Fibroblast of mammary gland (primary cell): Measurements from ENCODE around the gene ALG12.

Experiments
- DNase-seq: peaks from one replicate; pipeline ENCODE4 v3.0.0-alpha.2; 2010; ENCODE audit warnings: low read depth
- H3K4me3 ChIP-seq: 2 replicates; pipeline ENCODE4 v1.5.1; 2011; ENCODE audit warnings: low read depth, mild to moderate bottlenecking, low read length, moderate library complexity; ENCODE audit not compliant: control insufficient read depth
- TF ChIP-seq, protein P1 (sequence below): conservative IDR thresholded peaks from 2 replicates; pipeline ENCODE4 v1.5.1; 2011; ENCODE audit warnings: low read depth, low read length, inconsistent platforms; ENCODE audit not compliant: control insufficient read depth, insufficient read depth

ALG12 gene

DNA sequence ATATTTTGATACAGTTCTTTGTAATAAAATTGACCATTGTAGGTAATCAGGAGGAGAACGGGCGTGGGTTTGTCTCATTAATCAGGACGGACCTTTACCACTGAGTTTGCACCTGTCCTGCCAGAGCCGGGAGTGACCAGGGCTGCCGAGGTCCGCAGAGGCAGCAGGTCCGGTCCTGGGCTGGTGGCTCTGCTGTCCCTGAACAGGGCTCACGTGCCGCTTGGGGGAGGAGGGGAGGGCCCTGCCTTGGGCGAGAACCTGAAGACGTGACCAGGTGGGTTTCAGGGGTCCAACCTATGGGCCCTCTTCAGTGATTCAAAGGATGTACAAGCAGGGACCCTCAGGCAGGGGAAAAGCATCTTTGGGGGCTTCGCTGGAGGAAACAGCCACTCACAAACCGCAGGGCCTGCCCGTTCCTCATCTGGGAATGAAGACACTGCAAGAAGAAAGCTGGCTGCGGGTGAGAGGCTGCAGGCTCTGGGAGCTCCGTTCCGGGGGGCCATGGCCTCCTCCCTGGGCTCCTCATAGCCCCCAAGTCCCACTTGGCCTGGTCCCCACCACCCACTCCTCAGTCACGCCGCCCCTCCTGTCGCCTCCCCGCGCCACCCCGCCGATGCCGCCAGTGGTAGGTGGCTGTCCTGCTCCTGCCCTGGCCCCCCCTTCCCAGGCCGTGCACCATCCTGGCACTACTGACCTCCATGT, 9.4 kb upstream of the ALG12 start:
- no peak overlapping the region for H3K4me3 ChIP-seq
- DNase-seq = no peak
- TF ChIP-seq, protein P1, sequence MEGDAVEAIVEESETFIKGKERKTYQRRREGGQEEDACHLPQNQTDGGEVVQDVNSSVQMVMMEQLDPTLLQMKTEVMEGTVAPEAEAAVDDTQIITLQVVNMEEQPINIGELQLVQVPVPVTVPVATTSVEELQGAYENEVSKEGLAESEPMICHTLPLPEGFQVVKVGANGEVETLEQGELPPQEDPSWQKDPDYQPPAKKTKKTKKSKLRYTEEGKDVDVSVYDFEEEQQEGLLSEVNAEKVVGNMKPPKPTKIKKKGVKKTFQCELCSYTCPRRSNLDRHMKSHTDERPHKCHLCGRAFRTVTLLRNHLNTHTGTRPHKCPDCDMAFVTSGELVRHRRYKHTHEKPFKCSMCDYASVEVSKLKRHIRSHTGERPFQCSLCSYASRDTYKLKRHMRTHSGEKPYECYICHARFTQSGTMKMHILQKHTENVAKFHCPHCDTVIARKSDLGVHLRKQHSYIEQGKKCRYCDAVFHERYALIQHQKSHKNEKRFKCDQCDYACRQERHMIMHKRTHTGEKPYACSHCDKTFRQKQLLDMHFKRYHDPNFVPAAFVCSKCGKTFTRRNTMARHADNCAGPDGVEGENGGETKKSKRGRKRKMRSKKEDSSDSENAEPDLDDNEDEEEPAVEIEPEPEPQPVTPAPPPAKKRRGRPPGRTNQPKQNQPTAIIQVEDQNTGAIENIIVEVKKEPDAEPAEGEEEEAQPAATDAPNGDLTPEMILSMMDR = no peak

DNA sequence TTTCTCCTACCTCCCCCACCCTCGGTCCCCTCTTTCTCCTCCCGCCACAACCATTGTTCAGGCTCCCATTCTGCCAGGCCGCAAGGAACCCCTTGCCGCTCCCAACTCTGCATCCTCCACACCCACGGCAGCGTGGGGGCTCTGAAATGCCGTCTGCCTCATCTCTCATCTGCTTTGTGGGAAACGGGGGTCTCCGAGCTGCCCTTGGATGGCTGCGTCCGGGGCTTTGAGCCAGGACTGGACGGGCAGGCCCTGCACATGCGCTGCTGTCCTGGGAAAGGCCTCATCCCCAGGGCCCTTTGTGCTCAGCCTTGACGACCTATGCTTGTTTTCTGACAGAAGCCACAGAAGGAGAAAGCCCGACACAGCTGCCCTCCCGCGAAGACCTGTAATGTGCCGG, 8.7 kb upstream of the ALG12 start:
- DNase-seq = no peak
- no peak overlapping the region for H3K4me3 ChIP-seq
- TF ChIP-seq, protein P1 = no peak

DNA sequence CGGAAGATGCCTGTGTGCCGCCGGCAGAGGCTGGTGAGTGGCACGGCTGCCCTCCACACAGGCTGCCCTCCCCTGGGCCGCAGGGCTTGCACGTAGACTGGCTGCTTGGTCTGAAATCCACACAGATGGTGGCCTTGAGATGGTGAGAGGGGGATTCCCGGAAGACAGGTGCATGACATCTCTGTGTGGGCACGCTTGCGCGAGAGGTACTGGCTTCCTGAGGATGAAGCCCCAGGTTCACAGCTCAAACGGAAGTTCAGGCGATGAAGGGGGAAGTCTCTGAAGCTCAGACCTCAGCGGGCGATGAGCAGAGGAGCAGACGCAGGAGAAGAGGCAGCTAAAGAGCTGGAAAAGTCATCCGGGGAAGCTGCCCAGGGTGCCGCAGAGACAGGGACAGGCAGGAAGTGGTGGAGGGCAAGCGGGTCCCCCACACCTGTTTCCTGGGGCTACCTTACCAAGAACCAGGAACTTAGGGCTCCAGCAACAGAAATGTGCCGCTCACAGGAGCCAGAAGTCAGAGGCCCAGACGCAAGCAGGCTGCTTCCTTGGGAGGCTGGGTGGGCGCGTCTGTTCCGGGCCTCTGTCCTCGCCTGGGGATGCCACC, 7.4 kb upstream of the ALG12 start:
- TF ChIP-seq, protein P1 = no peak
- H3K4me3 ChIP-seq = no peak overlapping the region

DNA sequence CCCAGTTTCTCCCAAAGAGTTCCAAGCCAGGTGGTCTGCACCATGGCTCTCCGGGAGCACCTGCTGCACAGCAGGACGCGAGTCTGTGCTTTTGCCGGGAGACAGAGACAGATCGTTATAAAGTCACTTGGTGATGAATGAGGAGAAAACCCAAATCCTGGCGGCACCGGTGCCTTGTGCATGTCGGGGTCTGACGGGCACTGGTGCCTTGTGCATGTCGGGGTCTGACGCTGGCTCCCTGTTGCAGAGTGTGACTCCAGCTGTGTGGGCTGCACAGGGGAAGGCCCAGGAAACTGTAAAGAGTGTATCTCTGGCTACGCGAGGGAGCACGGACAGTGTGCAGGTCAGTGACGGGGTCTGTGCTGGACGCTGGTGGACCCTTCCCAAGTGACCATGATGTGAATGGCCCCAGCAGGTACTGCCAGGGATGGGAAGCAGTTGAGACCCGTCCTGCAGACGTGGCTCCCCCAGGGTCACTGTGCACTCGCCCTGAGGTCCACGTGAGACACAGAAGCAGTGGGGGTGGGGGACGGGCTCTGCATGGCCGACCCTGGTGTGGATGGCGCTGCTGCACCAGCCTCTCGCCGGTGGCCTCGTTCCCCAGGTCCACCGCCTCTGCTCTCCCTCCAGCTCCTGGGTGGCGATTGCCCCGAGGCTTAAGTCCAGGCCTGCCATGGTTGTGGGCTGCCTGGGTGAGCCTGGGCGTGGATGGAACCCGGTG, 6.0 kb upstream of the ALG12 start:
- no peak overlapping the region for H3K4me3 ChIP-seq
- TF ChIP-seq, protein P1 = no peak
- DNase-seq = no peak

More for the DNA sequence above, 7.4 kb upstream of the ALG12 start:
- DNase-seq = no peak

DNA sequence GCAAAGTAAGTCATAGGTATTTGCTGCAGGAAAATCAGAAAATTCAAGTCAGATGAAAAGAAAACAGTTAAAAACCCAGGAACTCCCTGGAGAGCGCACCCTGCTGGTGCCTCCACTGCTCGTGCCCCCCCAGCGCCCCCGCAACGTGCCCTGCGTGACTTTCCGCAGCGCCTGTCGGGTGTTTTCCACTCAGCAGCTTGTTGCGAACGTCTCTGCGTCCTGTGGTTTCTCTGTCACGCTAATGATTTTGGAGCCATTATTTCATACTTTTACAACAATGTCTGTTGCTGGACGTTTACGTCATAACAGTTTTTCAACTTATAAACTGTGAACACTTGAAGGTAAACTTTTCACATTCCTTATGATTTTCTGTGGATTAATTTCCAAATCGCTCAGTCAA, 5.2 kb upstream of the ALG12 start:
- H3K4me3 ChIP-seq = no peak overlapping the region
- no peak for DNase-seq
- TF ChIP-seq, protein P1 = no peak

DNA sequence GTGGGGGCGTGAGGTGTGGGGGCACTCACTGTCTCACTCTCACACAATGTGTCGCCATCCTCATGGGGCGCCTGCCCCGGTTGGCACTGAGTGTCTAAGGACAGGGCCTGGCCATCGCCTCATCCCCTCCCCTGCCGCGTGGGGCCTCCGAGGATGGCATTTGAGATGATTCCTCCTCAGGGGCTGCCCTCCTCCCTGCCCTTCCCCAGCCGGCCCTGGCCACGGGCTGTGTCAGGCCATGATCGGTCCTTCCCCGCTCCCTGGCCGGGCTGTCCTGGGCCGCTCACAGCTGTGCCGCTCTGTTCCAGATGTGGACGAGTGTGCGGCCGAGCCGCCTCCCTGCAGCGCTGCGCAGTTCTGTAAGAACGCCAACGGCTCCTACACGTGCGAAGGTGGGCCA, 4.7 kb upstream of the ALG12 start:
- TF ChIP-seq, protein P1 = no peak
- H3K4me3 ChIP-seq = no peak overlapping the region
- DNase-seq = no peak
